HepG2 (cell line): ENCODE results near the gene HAPLN3. TPM values are rescaled to one million over a fixed set of nuclear protein-coding genes. Genes with fewer than 3 reads are reported as not detected.

ENCODE experiments used
- ATAC-seq: fragments of 200-7000 bp; cut with Tn5 transposase; 3 replicates; pipeline ENCODE4 v1.9.1; 2020; ENCODE audit warnings: mild to moderate bottlenecking, moderate library complexity
- BruUV-seq: library from RNA; stranded (reverse); fragments of 400-500 nt; replicated peaks from 2 replicates; lab custom pipeline; 2021; lab: Mats Ljungman, UMichigan
- CTCF ChIA-PET: fragments of 300-600 bp; formaldehyde crosslinking; extraction: SDS; loops from one replicate; lab custom pipeline; 2021; ENCODE audit warnings: low total read pairs, inconsistent platforms, low intra/inter-chr PET ratio; lab: Yijun Ruan, JAX
- POLR2A ChIA-PET: fragments of 350-600 bp; sonication (Branson Sonifier 250); formaldehyde crosslinking; loops from one replicate; lab custom pipeline; 2020; ENCODE audit warnings: antibody characterized with exemption, inconsistent platforms; lab: Yijun Ruan, JAX
- DNase-seq: peaks from one replicate; pipeline ENCODE4 v3.0.0-alpha.2; 2015; ENCODE audit warnings: low spot score
- FAIRE-seq: peaks from 3 replicates; lab custom pipeline; 2011; peaks lifted over from hg19 to GRCh38; lab: Jason Lieb, UNC
- H2AFZ ChIP-seq: one replicate; pipeline ENCODE4 v1.6.1; 2011; ENCODE audit warnings: low read length, inconsistent platforms
- H3K27ac ChIP-seq: fragments of 300-600 bp; 3 replicates; pipeline ENCODE4 v1.8.0; 2011; ENCODE audit warnings: mixed run types, mild to moderate bottlenecking, mixed read lengths, low read length, inconsistent platforms; ENCODE audit not compliant: insufficient read depth; ENCODE audit errors: extremely low read length
- H3K27me3 ChIP-seq, 2 experiments: fragments of 200-600 bp in 1 of 2; 2 replicates in 1 of 2; 3 replicates in 1 of 2; pipeline versions ENCODE4 v1.6.0 to v1.8.0; 2011; ENCODE audit warnings: low read length in 2 of 2, mild to moderate bottlenecking in 2 of 2, moderate library complexity in 2 of 2, inconsistent platforms in 1 of 2; ENCODE audit not compliant: insufficient read depth in 2 of 2, control insufficient read depth in 1 of 2
- H3K36me3 ChIP-seq, 2 experiments: fragments of 200-600 bp in 1 of 2; replicated peaks in 1 of 2; 2 replicates in 1 of 2; 3 replicates in 1 of 2; pipeline versions ENCODE4 v1.5.1 to v1.8.0; 2011; ENCODE audit warnings: low read length in 2 of 2, inconsistent platforms in 1 of 2; ENCODE audit not compliant: insufficient read depth in 2 of 2, control insufficient read depth in 1 of 2
- H3K4me1 ChIP-seq: 2 replicates; pipeline ENCODE4 v1.5.1; 2012; ENCODE audit warnings: low read length, inconsistent platforms; ENCODE audit not compliant: insufficient read depth
- H3K4me2 ChIP-seq: 2 replicates; pipeline ENCODE4 v1.6.0; 2011; ENCODE audit warnings: low read depth, low read length, inconsistent platforms
- H3K4me3 ChIP-seq, 3 experiments: fragments of 200-600 bp in 1 of 3; sonication (generic), shearing (Covaris generic) in 1 of 3; replicated peaks in 1 of 3; 2 replicates each; pipeline ENCODE4 v1.5.1; 2011 to 2016; ENCODE audit warnings: low read length in 3 of 3, inconsistent platforms in 2 of 3, low read depth in 2 of 3, mild to moderate bottlenecking in 2 of 3, control low read depth in 1 of 3, mixed read lengths in 1 of 3; ENCODE audit not compliant: insufficient read depth in 1 of 3
- H3K79me2 ChIP-seq: one replicate; pipeline ENCODE4 v1.6.1; 2011; ENCODE audit warnings: low read length, inconsistent platforms; ENCODE audit not compliant: insufficient read depth
- H3K9ac ChIP-seq: 2 replicates; pipeline ENCODE4 v1.6.0; 2011; ENCODE audit warnings: mild to moderate bottlenecking, low read depth, low read length, inconsistent platforms; ENCODE audit not compliant: insufficient read depth
- H3K9me3 ChIP-seq: 2 replicates; pipeline ENCODE4 v1.5.1; 2012; ENCODE audit warnings: mild to moderate bottlenecking, low read length
- H4K20me1 ChIP-seq: 2 replicates; pipeline ENCODE4 v1.6.0; 2011; ENCODE audit warnings: inconsistent platforms, mild to moderate bottlenecking, low read length, moderate library complexity; ENCODE audit not compliant: insufficient read depth
- CCDC6 ChIP-seq: sonication (generic); formaldehyde crosslinking; IDR thresholded peaks from 2 replicates; pipeline ENCODE4 v1.8.1; 2022; ENCODE audit warnings: mild to moderate bottlenecking, missing genetic modification reagents, moderate library complexity
- FOXK2 ChIP-seq: fragments of 450-650 bp; IDR thresholded peaks from 2 replicates; pipeline ENCODE4 v1.6.1; 2016
- HMG20A ChIP-seq: IDR thresholded peaks from 2 replicates; pipeline ENCODE4 v1.6.1; 2016; ENCODE audit warnings: borderline replicate concordance
- HOXA5 ChIP-seq: sonication (generic); formaldehyde crosslinking; IDR thresholded peaks from 2 replicates; pipeline ENCODE4 v1.4.0; 2020; ENCODE audit warnings: missing genetic modification reagents
- HOXA7 ChIP-seq: sonication (generic); formaldehyde crosslinking; IDR thresholded peaks from 2 replicates; pipeline ENCODE4 v1.8.1; 2022; ENCODE audit warnings: mild to moderate bottlenecking, missing genetic modification reagents, moderate library complexity
- KAT2B ChIP-seq: fragments of 150-350 bp; IDR thresholded peaks from 2 replicates; pipeline ENCODE4 v1.6.1; 2014; ENCODE audit warnings: low read depth, low read length, borderline replicate concordance
- NPAS2 ChIP-seq: sonication (generic); formaldehyde crosslinking; IDR thresholded peaks from 2 replicates; pipeline ENCODE4 v1.8.0; 2022; ENCODE audit warnings: mild to moderate bottlenecking, missing genetic modification reagents, borderline replicate concordance
- PCBP2 ChIP-seq: fragments of 200-400 bp; formaldehyde crosslinking; optimal IDR thresholded peaks from 2 replicates; pipeline ENCODE3; 2018; ENCODE audit warnings: low read length, low read depth; ENCODE audit not compliant: poor library complexity, severe bottlenecking
- RFX1 ChIP-seq: fragments of 450-650 bp; IDR thresholded peaks from 2 replicates; pipeline ENCODE4 v1.6.1; 2017
- ZFX ChIP-seq: sonication (generic); formaldehyde crosslinking; IDR thresholded peaks from 2 replicates; pipeline ENCODE4 v1.4.0; 2020; ENCODE audit warnings: mild to moderate bottlenecking, low read depth, missing genetic modification reagents, moderate library complexity
- ZNF160 ChIP-seq: sonication (generic); formaldehyde crosslinking; IDR thresholded peaks from 2 replicates; pipeline ENCODE4 v1.8.0; 2022; ENCODE audit warnings: mild to moderate bottlenecking, inconsistent platforms, missing genetic modification reagents
- ZNF720 ChIP-seq: sonication (generic); formaldehyde crosslinking; IDR thresholded peaks from 2 replicates; pipeline ENCODE4 v1.4.0; 2020; ENCODE audit warnings: missing genetic modification reagents
- WGBS: methylation state at CpG from one replicate; pipeline ENCODE4 v1.1.6; 2017; ENCODE audit warnings: low lambda C conversion rate; 5-methylcytosine and 5-hydroxymethylcytosine counted together
- in situ Hi-C: cut with HindIII; loops from 2 replicates; pipeline ENCODE4 v1.10.0; 2017; ENCODE audit warnings: low pct_unique_long_range_greater_than_20kb; ENCODE audit not compliant: extremely low pct_ligation_motif_present
- intact Hi-C: fragments of 100-400 bp; cut with micrococcal nuclease; formaldehyde crosslinking; loops from one replicate; pipeline ENCODE4 v1.10.0; 2022; ENCODE audit not compliant: unreplicated experiment
- polyA plus RNA-seq, 8 experiments: library from polyadenylated mRNA; depleted of rRNA in 3 of 8; stranded (reverse) in 7 of 8; unstranded in 1 of 8; fragments of >200 nt; fragmentation: Illumina TruSeq in 4 of 8; extraction: Trizol in 4 of 8; gene quantifications; 2 replicates each; pipeline versions ENCODE4 v1.2.1 to v1.2.3, GENCODE V29; 2011 to 2016; ENCODE audit warnings: low read depth in 4 of 8, missing spikeins in 1 of 8, mixed read lengths in 1 of 8; ENCODE audit not compliant: insufficient read depth in 1 of 8
- total RNA-seq, 5 experiments: library from RNA; depleted of rRNA; stranded (reverse); fragments of >200 nt; fragmentation: Illumina TruSeq; extraction: Trizol; gene quantifications; 2 replicates each; pipeline ENCODE4 v1.2.3, GENCODE V29; 2016; ENCODE audit warnings: low read depth in 1 of 5
- TF ChIP-seq, protein P1 (sequence below): sonication (generic); formaldehyde crosslinking; IDR thresholded peaks from 2 replicates; pipeline ENCODE4 v1.8.0; 2022; ENCODE audit warnings: mild to moderate bottlenecking, missing genetic modification reagents; ENCODE audit not compliant: insufficient replicate concordance

Gene HAPLN3
- total and polyA plus RNA-seq, 2 of the 13 experiments (the other 11 are each of a cell fraction or from before 2014, with no cell fraction given): 0.09 TPM; not detected in 1

DNA sequence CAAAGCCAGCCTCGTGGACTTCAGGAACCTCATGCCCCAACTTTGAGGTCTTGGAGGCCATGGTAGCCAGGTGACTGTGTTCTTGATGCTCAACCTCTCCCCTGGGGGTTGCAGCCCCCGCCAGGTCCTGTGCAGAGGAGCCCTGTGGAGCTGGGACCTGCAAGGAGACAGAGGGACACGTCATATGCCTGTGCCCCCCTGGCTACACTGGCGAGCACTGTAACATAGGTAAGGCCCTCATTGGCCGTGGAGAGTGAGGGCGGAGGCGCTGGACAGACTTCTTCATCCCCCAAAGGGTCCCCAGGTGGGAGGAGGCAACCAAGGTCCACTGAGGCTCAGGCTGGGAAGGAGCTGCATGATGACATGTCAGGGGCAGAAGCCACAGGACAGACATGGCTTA lies 35.1 kb downstream of the HAPLN3 start (continued):
- TF ChIP-seq ZFX (no peak), KAT2B (no peak), CCDC6 (no peak), RFX1 (no peak)

DNA sequence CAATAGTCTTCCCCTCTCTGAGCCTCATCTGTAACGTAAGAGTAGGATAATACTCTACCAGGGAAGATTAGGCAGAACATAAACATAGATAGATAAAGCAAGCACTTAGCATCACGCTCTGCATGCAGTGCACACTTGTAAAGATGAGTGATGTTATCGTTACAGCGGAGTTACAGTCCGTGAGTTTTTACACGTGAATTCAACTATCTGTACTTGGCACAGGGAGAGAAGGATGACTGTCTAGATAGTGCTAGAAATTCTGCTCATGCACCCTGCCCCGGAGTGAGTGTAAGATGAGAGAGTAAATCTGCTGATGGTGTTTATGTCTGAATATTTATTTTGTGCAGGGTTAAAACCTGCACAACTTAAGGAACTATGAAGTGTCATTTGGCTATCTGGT lies 35.8 kb downstream of the HAPLN3 start:
- H3K27ac ChIP-seq: no peak overlapping the region
- H2AFZ ChIP-seq: no peak overlapping the region
- no peak for ATAC-seq
- H3K79me2 ChIP-seq: no peaks in the 10 kb centered on the region
- H3K36me3 ChIP-seq: no peaks in the 10 kb centered on the region
- DNase-seq: no peak
- POLR2A ChIA-PET: no interaction called here
- no peaks in the 10 kb centered on the region for H4K20me1 ChIP-seq
- BruUV-seq: no TSS peak
- TF ChIP-seq HMG20A (CRISPR knock-in tag) (no peak), NPAS2 (CRISPR knock-in tag) (no peak), HOXA5 (CRISPR knock-in tag) (no peak), ZNF720 (CRISPR knock-in tag) (no peak), FOXK2 (no peak), ZNF160 (no peak), PCBP2 (no peak), HOXA7 (CRISPR knock-in tag) (no peak)
- TF ChIP-seq, protein P1, sequence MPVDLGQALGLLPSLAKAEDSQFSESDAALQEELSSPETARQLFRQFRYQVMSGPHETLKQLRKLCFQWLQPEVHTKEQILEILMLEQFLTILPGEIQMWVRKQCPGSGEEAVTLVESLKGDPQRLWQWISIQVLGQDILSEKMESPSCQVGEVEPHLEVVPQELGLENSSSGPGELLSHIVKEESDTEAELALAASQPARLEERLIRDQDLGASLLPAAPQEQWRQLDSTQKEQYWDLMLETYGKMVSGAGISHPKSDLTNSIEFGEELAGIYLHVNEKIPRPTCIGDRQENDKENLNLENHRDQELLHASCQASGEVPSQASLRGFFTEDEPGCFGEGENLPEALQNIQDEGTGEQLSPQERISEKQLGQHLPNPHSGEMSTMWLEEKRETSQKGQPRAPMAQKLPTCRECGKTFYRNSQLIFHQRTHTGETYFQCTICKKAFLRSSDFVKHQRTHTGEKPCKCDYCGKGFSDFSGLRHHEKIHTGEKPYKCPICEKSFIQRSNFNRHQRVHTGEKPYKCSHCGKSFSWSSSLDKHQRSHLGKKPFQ (CRISPR knock-in tag): no peak
- TF ChIP-seq, all 625 proteins: peak for 0
- H3K4me1 ChIP-seq: no peaks in the 10 kb centered on the region
- H3K4me2 ChIP-seq: no peak overlapping the region
- H3K27me3 ChIP-seq: peaks cover 5 to 36% of the 10 kb centered on the region in 2 experiments; a peak in 3 of 5 replicates
- CTCF ChIA-PET: no interaction called here
- intact Hi-C loops (no loop called here), in situ Hi-C loops (no loop called here)
- H3K9ac ChIP-seq: no peak overlapping the region
- no peak overlapping the region for H3K4me3 ChIP-seq
- 30% methylated on average over 7 of the region's 7 CpGs for WGBS
- no peaks in the 10 kb centered on the region for H3K9me3 ChIP-seq
- no peak for FAIRE-seq
